CD14-positive monocyte (primary cell): ENCODE results near the gene AGBL1. TPM values are rescaled to one million over a fixed set of nuclear protein-coding genes. Genes with fewer than 3 reads are reported as not detected.

Experiments used
- DNase-seq, 3 donors: peaks; one replicate each; pipeline ENCODE4 v3.0.0-alpha.2; 2011 to 2022
- H2AFZ ChIP-seq: 2 replicates; pipeline ENCODE4 v1.6.0; 2012; ENCODE audit warnings: mild to moderate bottlenecking, low read depth, low read length, inconsistent platforms; ENCODE audit not compliant: insufficient read depth, poor library complexity, severe bottlenecking
- H3K27ac ChIP-seq, 2 donors: 1 replicate in 1 of 2; 2 replicates in 1 of 2; pipeline ENCODE4 v1.5.1; 2012 to 2013; ENCODE audit warnings: low read length in 2 of 2, control low read depth in 1 of 2, inconsistent platforms in 1 of 2, low read depth in 1 of 2, mild to moderate bottlenecking in 1 of 2
- H3K27me3 ChIP-seq, 2 donors: one replicate each; pipeline versions ENCODE4 v1.6.0 to v1.6.1; 2011 to 2013; ENCODE audit warnings: low read length in 2 of 2; ENCODE audit not compliant: control insufficient read depth in 2 of 2, insufficient read depth in 2 of 2
- H3K36me3 ChIP-seq, 2 donors: replicated peaks in 1 of 2; 1 replicate in 1 of 2; 2 replicates in 1 of 2; pipeline versions ENCODE4 v1.5.1 to v1.6.1; 2012 to 2013; ENCODE audit warnings: low read length in 2 of 2, control low read depth in 1 of 2, inconsistent platforms in 1 of 2, mild to moderate bottlenecking in 1 of 2; ENCODE audit not compliant: insufficient read depth in 2 of 2, control insufficient read depth in 1 of 2
- H3K4me1 ChIP-seq, 2 donors: 1 replicate in 1 of 2; 2 replicates in 1 of 2; pipeline versions ENCODE4 v1.5.1 to v1.6.1; 2012 to 2013; ENCODE audit warnings: low read length in 2 of 2, control low read depth in 1 of 2, inconsistent platforms in 1 of 2, mild to moderate bottlenecking in 1 of 2, moderate library complexity in 1 of 2; ENCODE audit not compliant: insufficient read depth in 2 of 2, control insufficient read depth in 1 of 2
- H3K4me2 ChIP-seq: replicated peaks from 2 replicates; pipeline ENCODE3; 2012; ENCODE audit warnings: low read length, moderate library complexity, mild to moderate bottlenecking; ENCODE audit not compliant: poor library complexity, severe bottlenecking; ENCODE audit errors: extremely low read depth
- H3K4me3 ChIP-seq, 3 experiments: fragments of 200-600 bp in 1 of 3; sonication (generic) in 1 of 3; replicated peaks in 1 of 3; 1 replicate in 2 of 3; 2 replicates in 1 of 3; pipeline ENCODE4 v1.5.1; 2011 to 2013; ENCODE audit warnings: low read length in 3 of 3, mild to moderate bottlenecking in 3 of 3, control low read depth in 2 of 3, low read depth in 2 of 3, inconsistent platforms in 1 of 3, moderate library complexity in 1 of 3
- H3K79me2 ChIP-seq: 2 replicates; pipeline ENCODE4 v1.6.0; 2012; ENCODE audit warnings: mild to moderate bottlenecking, control low read depth, inconsistent platforms, low read length, moderate library complexity; ENCODE audit not compliant: insufficient read depth
- H3K9ac ChIP-seq: 2 replicates; pipeline ENCODE4 v1.6.0; 2017; ENCODE audit warnings: low read length, mild to moderate bottlenecking; ENCODE audit not compliant: insufficient read depth, poor library complexity, severe bottlenecking
- H3K9me3 ChIP-seq, 2 donors: replicated peaks in 1 of 2; 1 replicate in 1 of 2; 2 replicates in 1 of 2; pipeline versions ENCODE4 v1.5.1 to v1.6.1; 2012 to 2013; ENCODE audit warnings: low read length in 2 of 2, control low read depth in 1 of 2; ENCODE audit not compliant: control insufficient read depth in 1 of 2, insufficient read depth in 1 of 2
- H4K20me1 ChIP-seq: 2 replicates; pipeline ENCODE4 v1.6.0; 2012; ENCODE audit warnings: mild to moderate bottlenecking, low read length, control low read depth, moderate library complexity; ENCODE audit not compliant: insufficient read depth
- H3K27ac Mint-ChIP-seq, 7 donors: one replicate each; pipeline ENCODE4 v1.8.0; 2020; ENCODE audit warnings: mild to moderate bottlenecking in 7 of 7, mixed read lengths in 7 of 7, moderate library complexity in 6 of 7, inconsistent platforms in 2 of 7
- H3K27me3 Mint-ChIP-seq, 3 donors: one replicate each; pipeline ENCODE4 v1.8.0; 2021 to 2022; ENCODE audit warnings: low read depth in 3 of 3, mild to moderate bottlenecking in 3 of 3, mixed read lengths in 3 of 3, moderate library complexity in 3 of 3, inconsistent platforms in 1 of 3
- H3K36me3 Mint-ChIP-seq, 2 donors: one replicate each; pipeline ENCODE4 v1.8.0; 2020; ENCODE audit warnings: mixed read lengths in 2 of 2, inconsistent platforms in 1 of 2, mild to moderate bottlenecking in 1 of 2
- H3K4me1 Mint-ChIP-seq: one replicate; pipeline ENCODE4 v1.8.0; 2020; ENCODE audit warnings: mild to moderate bottlenecking, mixed read lengths
- H3K4me3 Mint-ChIP-seq, 2 donors: one replicate each; pipeline ENCODE4 v1.8.0; 2020; ENCODE audit warnings: mild to moderate bottlenecking in 2 of 2, mixed read lengths in 2 of 2, moderate library complexity in 1 of 2
- H3K9me3 Mint-ChIP-seq, 7 donors: one replicate each; pipeline ENCODE4 v1.8.0; 2020 to 2022; ENCODE audit warnings: mixed read lengths in 7 of 7, mild to moderate bottlenecking in 6 of 7, moderate library complexity in 6 of 7, inconsistent platforms in 2 of 7
- WGBS: methylation state at CpG from one replicate; pipeline ENCODE4 v1.1.5; 2013; ENCODE audit warnings: missing lambda C conversion rate; ENCODE audit not compliant: insufficient coverage; 5-methylcytosine and 5-hydroxymethylcytosine counted together
- intact Hi-C, 2 donors: fragments of 100-400 bp; cut with micrococcal nuclease; formaldehyde crosslinking; loops; one replicate each; pipeline versions ENCODE4 v1.15.0 to v1.15.1; 2023
- polyA plus RNA-seq, 3 donors: library from polyadenylated mRNA; depleted of rRNA in 1 of 3; unstranded in 2 of 3; stranded (reverse) in 1 of 3; fragments of 300-500 nt in 2 of 3; fragments of >200 nt in 1 of 3; fragmentation: Illumina TruSeq in 2 of 3; gene quantifications; 1 replicate in 2 of 3; 2 replicates in 1 of 3; pipeline ENCODE4 v1.2.3, GENCODE V29; 2012 to 2021
- TF ChIP-seq, protein P1 (sequence below): fragments of 200-600 bp; IDR thresholded peaks from one replicate; pipeline ENCODE4 v1.8.0; 2022; ENCODE audit warnings: antibody characterized with exemption, mild to moderate bottlenecking

Gene AGBL1
- polyA plus RNA-seq, 3 donors: not detected

DNA sequence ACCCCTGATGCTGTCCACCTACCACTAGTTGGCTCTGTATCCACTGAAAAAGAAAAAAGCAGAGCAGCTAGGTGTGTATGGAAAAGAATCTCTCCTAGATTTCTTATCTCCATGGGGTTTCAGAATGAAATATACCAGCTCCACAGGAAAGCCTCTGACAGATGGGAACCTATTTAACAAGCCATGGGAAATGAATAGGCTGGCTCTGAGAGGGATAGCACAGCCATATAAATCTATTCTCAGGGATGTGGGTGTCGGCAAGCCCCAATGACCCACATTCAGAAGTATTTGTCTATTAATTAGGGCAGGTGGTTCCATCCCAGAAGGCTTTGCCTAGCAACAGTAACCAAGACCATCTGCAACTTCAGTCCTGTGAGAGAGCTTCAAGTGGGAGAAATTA is 694.1 kb downstream of the AGBL1 start:
- Histone ChIP-seq H3K36me3 (no peaks in the 10 kb centered on the region), H3K27ac (no peak overlapping the region), H3K4me1 (no peaks in the 10 kb centered on the region), H3K27me3 (no peaks in the 10 kb centered on the region), H3K4me3 (no peak overlapping the region), H3K9me3 (no peaks in the 10 kb centered on the region), H3K79me2 (no peaks in the 10 kb centered on the region), H3K4me2 (no peak overlapping the region), H4K20me1 (no peaks in the 10 kb centered on the region), H3K9ac (no peak overlapping the region), H2AFZ (no peak overlapping the region)
- no peaks in the 10 kb centered on the region for H3K36me3 Mint-ChIP-seq
- H3K4me3 Mint-ChIP-seq: no peak overlapping the region
- TF ChIP-seq, protein P1, sequence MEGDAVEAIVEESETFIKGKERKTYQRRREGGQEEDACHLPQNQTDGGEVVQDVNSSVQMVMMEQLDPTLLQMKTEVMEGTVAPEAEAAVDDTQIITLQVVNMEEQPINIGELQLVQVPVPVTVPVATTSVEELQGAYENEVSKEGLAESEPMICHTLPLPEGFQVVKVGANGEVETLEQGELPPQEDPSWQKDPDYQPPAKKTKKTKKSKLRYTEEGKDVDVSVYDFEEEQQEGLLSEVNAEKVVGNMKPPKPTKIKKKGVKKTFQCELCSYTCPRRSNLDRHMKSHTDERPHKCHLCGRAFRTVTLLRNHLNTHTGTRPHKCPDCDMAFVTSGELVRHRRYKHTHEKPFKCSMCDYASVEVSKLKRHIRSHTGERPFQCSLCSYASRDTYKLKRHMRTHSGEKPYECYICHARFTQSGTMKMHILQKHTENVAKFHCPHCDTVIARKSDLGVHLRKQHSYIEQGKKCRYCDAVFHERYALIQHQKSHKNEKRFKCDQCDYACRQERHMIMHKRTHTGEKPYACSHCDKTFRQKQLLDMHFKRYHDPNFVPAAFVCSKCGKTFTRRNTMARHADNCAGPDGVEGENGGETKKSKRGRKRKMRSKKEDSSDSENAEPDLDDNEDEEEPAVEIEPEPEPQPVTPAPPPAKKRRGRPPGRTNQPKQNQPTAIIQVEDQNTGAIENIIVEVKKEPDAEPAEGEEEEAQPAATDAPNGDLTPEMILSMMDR: no peak
- H3K27ac Mint-ChIP-seq: no peak overlapping the region
- H3K4me1 Mint-ChIP-seq: no peaks in the 10 kb centered on the region
- intact Hi-C loops: no loop called here
- peaks cover 0 to 1% (median 0%) of the 10 kb centered on the region in 3 donors for H3K27me3 Mint-ChIP-seq
- no CpG with 5 or more reads among the region's 1 CpG for WGBS
- peaks cover 0 to 6% (median 3%) of the 10 kb centered on the region in 7 donors for H3K9me3 Mint-ChIP-seq
- no peak for DNase-seq

DNA sequence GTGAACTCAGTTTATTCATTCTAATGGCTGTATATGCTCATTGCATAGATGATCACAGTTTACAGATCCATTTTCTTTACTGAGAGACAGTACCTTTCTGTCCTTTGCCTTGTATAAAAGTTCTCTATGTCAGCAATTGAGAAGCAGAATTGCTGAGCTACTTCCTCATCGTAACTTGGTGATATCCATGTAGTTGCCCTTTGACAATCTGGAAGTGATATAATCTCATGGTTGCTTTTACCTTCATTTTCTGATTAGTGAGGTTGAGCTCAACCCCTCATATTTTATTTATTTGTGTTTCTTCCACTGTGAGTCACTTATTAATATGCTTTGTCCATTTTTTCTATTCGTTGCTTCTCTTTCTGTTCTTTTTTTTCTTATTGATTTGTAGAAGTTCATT is 696.5 kb downstream of the AGBL1 start:
- H3K79me2 ChIP-seq: no peaks in the 10 kb centered on the region
- Mint-ChIP-seq H3K9me3 (peaks cover 0 to 8% (median 6%) of the 10 kb centered on the region in 7 donors), H3K4me1 (no peaks in the 10 kb centered on the region), H3K36me3 (no peaks in the 10 kb centered on the region), H3K4me3 (no peak overlapping the region), H3K27me3 (peaks cover 0 to 2% (median 1%) of the 10 kb centered on the region in 3 donors), H3K27ac (no peak overlapping the region)
- no peak overlapping the region for H2AFZ ChIP-seq
- intact Hi-C loops: no loop called here
- no peaks in the 10 kb centered on the region for H3K36me3 ChIP-seq
- no peaks in the 10 kb centered on the region for H3K9me3 ChIP-seq
- no peak for DNase-seq
- H4K20me1 ChIP-seq: no peaks in the 10 kb centered on the region
- H3K9ac ChIP-seq: no peak overlapping the region
- H3K4me2 ChIP-seq: no peak overlapping the region
- no peaks in the 10 kb centered on the region for H3K4me1 ChIP-seq
- no peak overlapping the region for H3K4me3 ChIP-seq
- no CpG with 5 or more reads among the region's 2 CpGs for WGBS
- H3K27ac ChIP-seq: no peak overlapping the region
- TF ChIP-seq, protein P1: no peak
- H3K27me3 ChIP-seq: no peaks in the 10 kb centered on the region
